ENCODE data around the gene CMBL.
"Not testable (repeated sequence)": the region's sequence is repeated elsewhere in the genome, so short reads cannot be mapped to it uniquely, and the experiment has no call there.

The CMBL gene

GRCh38 chr5:10277773-10278630 lies 29.7 kb downstream of the CMBL start:
- Histone ChIP-seq H3K4me1 (ENCODE audit: insufficient read depth, poor library complexity, severe bottlenecking) (peaks cover 5% of the 10 kb centered on the region), H3K36me3 (ENCODE audit: low read depth) (no peaks in the 10 kb centered on the region), H3K27ac (ENCODE audit: poor library complexity, severe bottlenecking) (no peak overlapping the region), H3K9me3 (ENCODE audit: severe bottlenecking) (no peaks in the 10 kb centered on the region), H3K27me3 (ENCODE audit: insufficient read depth, poor library complexity, severe bottlenecking) (no peaks in the 10 kb centered on the region), H3K4me3 (ENCODE audit: severe bottlenecking) (no peak overlapping the region)
- DNase-seq (ENCODE audit: low spot score) = peak; percentile 54
- ATAC-seq (ENCODE audit: low read depth) = no peak
- TF ChIP-seq CTCF (IDR thresholded peaks at IDR 0.05; ENCODE audit: poor library complexity, severe bottlenecking) = no peak

- TF ChIP-seq CTCF (IDR thresholded peaks at IDR 0.05; ENCODE audit: poor library complexity, severe bottlenecking) = no peak
- Histone ChIP-seq H3K27me3 (ENCODE audit: insufficient read depth, poor library complexity, severe bottlenecking) (no peaks in the 10 kb centered on the region), H3K27ac (ENCODE audit: poor library complexity, severe bottlenecking) (no peak overlapping the region), H3K36me3 (ENCODE audit: low read depth) (no peaks in the 10 kb centered on the region), H3K4me1 (ENCODE audit: insufficient read depth, poor library complexity, severe bottlenecking) (peaks cover 5% of the 10 kb centered on the region), H3K4me3 (ENCODE audit: severe bottlenecking) (no peak overlapping the region), H3K9me3 (ENCODE audit: severe bottlenecking) (no peaks in the 10 kb centered on the region)
- ATAC-seq (ENCODE audit: low read depth) (no peak), DNase-seq (ENCODE audit: low spot score) (peak; percentile 13)
Observed at GRCh38 chr5:10276691-10277090, 31.0 kb downstream of the CMBL start.

GRCh38 chr5:10275991-10276390 lies 31.7 kb downstream of the CMBL start:
- Histone ChIP-seq H3K36me3 (ENCODE audit: low read depth) (no peaks in the 10 kb centered on the region), H3K27ac (ENCODE audit: poor library complexity, severe bottlenecking) (no peak overlapping the region), H3K4me3 (ENCODE audit: severe bottlenecking) (no peak overlapping the region), H3K4me1 (ENCODE audit: insufficient read depth, poor library complexity, severe bottlenecking) (peaks cover 5% of the 10 kb centered on the region), H3K27me3 (ENCODE audit: insufficient read depth, poor library complexity, severe bottlenecking) (no peaks in the 10 kb centered on the region), H3K9me3 (ENCODE audit: severe bottlenecking) (no peaks in the 10 kb centered on the region)
- DNase-seq (ENCODE audit: low spot score) = peak; percentile 9
- ATAC-seq (ENCODE audit: low read depth) = no peak
- TF ChIP-seq CTCF (IDR thresholded peaks at IDR 0.05; ENCODE audit: poor library complexity, severe bottlenecking) = no peak

GRCh38 chr5:10275460-10275859 lies 32.2 kb downstream of the CMBL start:
- Histone ChIP-seq H3K27ac (ENCODE audit: poor library complexity, severe bottlenecking) (no peak overlapping the region), H3K4me1 (ENCODE audit: insufficient read depth, poor library complexity, severe bottlenecking) (peaks cover 4% of the 10 kb centered on the region), H3K27me3 (ENCODE audit: insufficient read depth, poor library complexity, severe bottlenecking) (no peaks in the 10 kb centered on the region), H3K9me3 (ENCODE audit: severe bottlenecking) (no peaks in the 10 kb centered on the region), H3K36me3 (ENCODE audit: low read depth) (no peaks in the 10 kb centered on the region), H3K4me3 (ENCODE audit: severe bottlenecking) (no peak overlapping the region)
- peak; percentile 15 for DNase-seq (ENCODE audit: low spot score)
- no peak for ATAC-seq (ENCODE audit: low read depth)
- TF ChIP-seq CTCF (IDR thresholded peaks at IDR 0.05; ENCODE audit: poor library complexity, severe bottlenecking) = no peak

GRCh38 chr5:10272875-10273209 lies 34.9 kb downstream of the CMBL start:
- not testable (repeated sequence) for H3K27ac ChIP-seq (ENCODE audit: poor library complexity, severe bottlenecking); H3K4me3 ChIP-seq (ENCODE audit: severe bottlenecking); ATAC-seq (ENCODE audit: low read depth); H3K9me3 ChIP-seq (ENCODE audit: severe bottlenecking); H3K36me3 ChIP-seq (ENCODE audit: low read depth); H3K27me3 ChIP-seq (ENCODE audit: insufficient read depth, poor library complexity, severe bottlenecking); H3K4me1 ChIP-seq (ENCODE audit: insufficient read depth, poor library complexity, severe bottlenecking)
- peak; percentile 1 for DNase-seq (ENCODE audit: low spot score)
